Type B pancreatic cell (in vitro differentiated cells): ENCODE measurements around the gene MYOM3. TPM values are rescaled to one million over a fixed set of nuclear protein-coding genes. Genes with fewer than 3 reads are reported as not detected.
A peak's percentile ranks its signal among the peaks of the same experiment; 100 is the strongest.

ENCODE experiments used
- DNase-seq: peaks from one replicate; pipeline ENCODE4 v3.0.0; 2021; ENCODE audit warnings: mixed read lengths; ENCODE audit not compliant: unreplicated experiment; ENCODE audit errors: extremely low spot score
- H3K27ac Mint-ChIP-seq: 2 replicates; pipeline ENCODE4 v1.8.0; 2021; ENCODE audit warnings: mild to moderate bottlenecking, mixed read lengths
- H3K27me3 Mint-ChIP-seq: 2 replicates; pipeline ENCODE4 v1.8.0; 2021; ENCODE audit warnings: mixed read lengths
- H3K36me3 Mint-ChIP-seq: 2 replicates; pipeline ENCODE4 v1.8.0; 2021; ENCODE audit warnings: mixed read lengths
- H3K4me1 Mint-ChIP-seq: one replicate; pipeline ENCODE4 v1.8.0; 2021; ENCODE audit warnings: mixed read lengths; ENCODE audit not compliant: unreplicated experiment
- H3K4me3 Mint-ChIP-seq: 2 replicates; pipeline ENCODE4 v1.8.0; 2021; ENCODE audit warnings: mild to moderate bottlenecking, mixed read lengths
- H3K9me3 Mint-ChIP-seq: 2 replicates; pipeline ENCODE4 v1.8.0; 2021; ENCODE audit warnings: mixed read lengths
- long read RNA-seq: library from polyadenylated mRNA; unstranded; transcript quantifications from one replicate; pipeline ENCODE4 v2.0.0, GENCODE V29; 2020
- total RNA-seq: library from RNA; stranded (reverse); gene quantifications from 2 replicates; pipeline ENCODE4 v1.2.1, GENCODE V29; 2021; ENCODE audit warnings: low replicate concordance
- TF ChIP-seq, protein P1 (sequence below): fragments of 200-600 bp; sonication (generic); conservative IDR thresholded peaks from 2 replicates; pipeline ENCODE4 v1.5.0; 2021; ENCODE audit warnings: antibody characterized with exemption, mild to moderate bottlenecking

MYOM3 gene
- total RNA-seq: 0.12 and 0.70 TPM in 2 replicates
- long read RNA-seq: 0 reads

DNA sequence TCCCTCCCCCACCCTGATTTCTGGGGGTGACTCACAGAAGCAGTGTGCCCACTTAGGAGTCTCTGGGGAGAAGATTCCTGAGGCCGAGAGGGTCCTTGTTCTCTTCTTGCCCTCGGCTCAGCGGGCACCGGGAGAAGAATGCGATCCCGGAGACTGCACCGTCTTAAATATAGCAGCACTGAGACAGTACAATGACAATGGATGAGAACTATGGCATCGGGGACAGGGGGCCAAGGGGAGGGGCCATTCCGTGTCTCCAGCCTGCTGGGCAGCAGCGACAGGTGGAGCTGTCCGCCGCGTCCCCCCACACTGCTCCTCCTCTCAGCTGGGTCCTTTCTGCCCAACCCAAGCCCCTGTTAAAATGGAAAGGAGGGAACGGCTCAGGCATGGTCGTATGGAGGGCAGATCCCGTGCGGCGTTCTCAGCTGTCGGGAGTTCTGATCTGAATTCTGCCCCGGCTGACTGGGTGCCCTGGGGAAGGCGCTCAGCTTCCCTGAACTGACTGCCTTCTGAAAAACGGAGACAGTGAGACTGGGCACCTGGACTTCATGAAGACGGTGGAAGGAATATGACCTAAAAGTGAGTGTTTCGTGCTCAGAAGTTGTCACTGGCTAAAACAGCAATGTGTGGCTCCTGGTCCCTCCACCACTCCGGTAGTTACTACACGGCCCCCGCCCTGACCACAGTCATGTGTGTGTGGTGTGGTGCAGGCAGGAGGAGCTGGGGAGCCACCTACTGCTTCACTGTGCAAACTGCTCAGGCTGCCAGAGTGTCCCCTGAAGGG is at the start of gene MYOM3:
Gene MYOM3, minus strand, starts transcription at position 140 of the 784 bp plus-strand sequence. CDS start 3,499 bp downstream, outside the sequence.
- Mint-ChIP-seq H3K27ac (no peak within 1 kb of the TSS), H3K9me3 (no peaks in the 10 kb centered on the region), H3K4me3 (no peak within 1 kb of the TSS), H3K36me3 (no peaks in the 10 kb centered on the region), H3K4me1 (peaks cover 23% of the 10 kb centered on the region), H3K27me3 (peaks cover 6% of the 10 kb centered on the region)
- TF ChIP-seq, protein P1, sequence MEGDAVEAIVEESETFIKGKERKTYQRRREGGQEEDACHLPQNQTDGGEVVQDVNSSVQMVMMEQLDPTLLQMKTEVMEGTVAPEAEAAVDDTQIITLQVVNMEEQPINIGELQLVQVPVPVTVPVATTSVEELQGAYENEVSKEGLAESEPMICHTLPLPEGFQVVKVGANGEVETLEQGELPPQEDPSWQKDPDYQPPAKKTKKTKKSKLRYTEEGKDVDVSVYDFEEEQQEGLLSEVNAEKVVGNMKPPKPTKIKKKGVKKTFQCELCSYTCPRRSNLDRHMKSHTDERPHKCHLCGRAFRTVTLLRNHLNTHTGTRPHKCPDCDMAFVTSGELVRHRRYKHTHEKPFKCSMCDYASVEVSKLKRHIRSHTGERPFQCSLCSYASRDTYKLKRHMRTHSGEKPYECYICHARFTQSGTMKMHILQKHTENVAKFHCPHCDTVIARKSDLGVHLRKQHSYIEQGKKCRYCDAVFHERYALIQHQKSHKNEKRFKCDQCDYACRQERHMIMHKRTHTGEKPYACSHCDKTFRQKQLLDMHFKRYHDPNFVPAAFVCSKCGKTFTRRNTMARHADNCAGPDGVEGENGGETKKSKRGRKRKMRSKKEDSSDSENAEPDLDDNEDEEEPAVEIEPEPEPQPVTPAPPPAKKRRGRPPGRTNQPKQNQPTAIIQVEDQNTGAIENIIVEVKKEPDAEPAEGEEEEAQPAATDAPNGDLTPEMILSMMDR: peak; percentile 40
- DNase-seq: no peak

DNA sequence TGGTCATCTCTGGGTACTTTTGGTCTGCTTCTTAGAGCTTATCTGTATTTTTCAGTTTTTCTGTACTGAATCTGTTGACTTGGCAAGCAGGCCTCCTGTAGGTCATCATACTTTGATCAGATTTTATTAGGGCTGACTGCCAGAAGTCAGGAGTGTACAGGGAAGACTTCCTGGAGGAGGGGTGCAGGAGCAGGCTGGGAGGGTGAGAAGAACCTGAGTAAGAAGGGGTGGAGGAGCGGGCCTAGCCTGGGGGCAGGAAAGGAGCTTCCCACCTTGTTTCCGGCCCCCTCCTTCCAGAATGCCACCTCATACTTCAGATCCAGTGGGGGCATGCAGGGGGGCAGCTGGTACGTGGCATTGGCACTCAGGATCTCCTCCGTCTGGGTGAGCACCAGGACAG is 49.3 kb upstream of the MYOM3 start:
- H3K27me3 Mint-ChIP-seq: no peaks in the 10 kb centered on the region
- no peak overlapping the region for H3K4me3 Mint-ChIP-seq
- peaks cover 7% of the 10 kb centered on the region for H3K36me3 Mint-ChIP-seq
- H3K27ac Mint-ChIP-seq: peak overlapping the region; percentile 16
- H3K9me3 Mint-ChIP-seq: no peaks in the 10 kb centered on the region
- no peaks in the 10 kb centered on the region for H3K4me1 Mint-ChIP-seq
- TF ChIP-seq, protein P1: no peak
- DNase-seq: no peak

GRCh38 chr1:24159366-24159765 is 47.4 kb upstream of the MYOM3 start:
- no peak overlapping the region for H3K4me3 Mint-ChIP-seq
- no peaks in the 10 kb centered on the region for H3K9me3 Mint-ChIP-seq
- DNase-seq: no peak
- peaks cover 3% of the 10 kb centered on the region for H3K4me1 Mint-ChIP-seq
- TF ChIP-seq, protein P1: no peak
- no peaks in the 10 kb centered on the region for H3K27me3 Mint-ChIP-seq
- H3K36me3 Mint-ChIP-seq: peaks cover 11% of the 10 kb centered on the region
- no peak overlapping the region for H3K27ac Mint-ChIP-seq

GRCh38 chr1:24157918-24158481 is 46.1 kb upstream of the MYOM3 start:
- TF ChIP-seq, protein P1: peak; percentile 33
- no peak for DNase-seq
- Mint-ChIP-seq H3K27me3 (no peaks in the 10 kb centered on the region), H3K36me3 (peaks cover 8% of the 10 kb centered on the region), H3K9me3 (no peaks in the 10 kb centered on the region), H3K4me3 (no peak overlapping the region), H3K4me1 (peaks cover 3% of the 10 kb centered on the region), H3K27ac (no peak overlapping the region)

- Mint-ChIP-seq H3K4me1 (peaks cover 5% of the 10 kb centered on the region), H3K9me3 (no peaks in the 10 kb centered on the region), H3K36me3 (peaks cover 8% of the 10 kb centered on the region), H3K27me3 (no peaks in the 10 kb centered on the region), H3K27ac (no peak overlapping the region), H3K4me3 (no peak overlapping the region)
- TF ChIP-seq, protein P1: no peak
- no peak for DNase-seq
Observed at GRCh38 chr1:24156542-24157260, 44.8 kb upstream of the MYOM3 start.
